Erythroblast (primary cell): ENCODE data around the gene SLC7A11.

Experiments used
- DNase-seq, 2 experiments: peaks; one replicate each; lab custom pipeline; 2025; lab: John Stamatoyannopoulos, UW
- GATA1 ChIP-seq: IDR thresholded peaks from 2 replicates; pipeline ENCODE4 v1.6.1; 2011; ENCODE audit warnings: low read depth, mild to moderate bottlenecking, control low read depth, low read length, moderate library complexity
- POLR2A ChIP-seq: IDR thresholded peaks from 2 replicates; pipeline ENCODE4 v1.6.1; 2011; ENCODE audit warnings: mild to moderate bottlenecking, low read length

The SLC7A11 gene

GRCh38 chr4:138242076-138242833 lies at the start of gene SLC7A11:
TSS of gene SLC7A11 (minus strand) at chr4:138242349. CDS start at chr4:138242069, 280 bp downstream.
- peak; percentile 96 to 98 for DNase-seq
- no peak for TF ChIP-seq GATA1
- peak; percentile 99 for TF ChIP-seq POLR2A

DNA sequence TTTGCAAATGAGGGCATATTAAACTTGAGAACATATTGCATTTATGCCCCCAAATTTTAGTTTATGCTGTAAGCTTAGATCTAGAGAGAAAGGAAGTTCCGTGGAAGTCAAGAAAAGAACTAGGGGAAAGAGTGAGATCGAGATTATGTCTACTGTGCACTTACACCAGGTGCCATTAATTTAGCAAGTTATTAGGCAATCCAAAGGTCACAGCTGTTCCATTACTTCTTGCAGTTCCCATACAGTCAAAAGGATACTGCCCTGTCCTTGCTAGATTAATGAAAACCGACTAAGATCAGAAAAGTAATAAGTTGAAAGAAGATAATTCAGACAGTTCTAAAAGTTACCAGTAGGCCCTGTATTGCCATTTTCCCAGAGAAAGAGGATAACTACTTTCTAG lies 49.3 kb upstream of the SLC7A11 start:
- TF ChIP-seq GATA1 (no peak), POLR2A (no peak)
- DNase-seq = no peak

DNA sequence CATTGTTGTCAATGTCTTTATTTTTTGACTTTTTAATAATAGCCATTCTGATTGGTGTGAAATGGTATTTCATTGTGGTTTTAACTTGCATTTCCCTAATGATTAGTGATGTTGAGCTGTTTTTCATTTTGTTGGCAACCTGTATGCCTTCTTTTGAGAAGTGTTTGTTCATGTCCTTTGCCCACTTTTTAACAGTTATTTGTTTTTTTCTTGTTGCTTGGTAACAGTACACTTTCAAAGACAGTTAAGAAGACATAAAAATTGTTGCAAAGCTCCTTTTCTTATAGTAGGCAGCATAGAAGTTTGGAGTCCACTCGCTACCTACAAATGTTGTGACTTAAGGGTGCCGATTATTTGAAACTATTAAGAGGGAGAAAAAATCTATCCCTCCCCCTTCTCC lies 48.7 kb upstream of the SLC7A11 start:
- TF ChIP-seq POLR2A (no peak), GATA1 (no peak)
- no peak for DNase-seq

DNA sequence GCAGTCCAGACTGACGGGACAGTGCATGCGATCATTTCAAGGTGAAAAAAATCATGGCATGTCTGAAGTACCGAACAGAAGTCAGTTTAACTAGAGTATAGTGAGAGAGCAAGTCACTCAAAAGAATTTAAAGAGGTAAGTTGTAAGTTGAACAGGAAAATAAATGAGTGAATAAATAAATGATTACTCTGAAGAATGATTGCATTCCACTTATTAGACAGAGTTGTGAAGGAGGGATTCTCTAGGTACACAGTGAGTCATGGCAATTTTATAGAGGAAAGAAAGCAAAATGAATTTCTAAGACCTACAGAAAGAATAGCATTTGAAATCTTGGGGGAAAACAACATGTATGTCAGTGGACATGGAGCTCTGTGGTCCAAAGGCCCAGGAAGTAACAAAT lies 37.1 kb upstream of the SLC7A11 start:
- DNase-seq = no peak
- TF ChIP-seq GATA1 (no peak), POLR2A (no peak)

DNA sequence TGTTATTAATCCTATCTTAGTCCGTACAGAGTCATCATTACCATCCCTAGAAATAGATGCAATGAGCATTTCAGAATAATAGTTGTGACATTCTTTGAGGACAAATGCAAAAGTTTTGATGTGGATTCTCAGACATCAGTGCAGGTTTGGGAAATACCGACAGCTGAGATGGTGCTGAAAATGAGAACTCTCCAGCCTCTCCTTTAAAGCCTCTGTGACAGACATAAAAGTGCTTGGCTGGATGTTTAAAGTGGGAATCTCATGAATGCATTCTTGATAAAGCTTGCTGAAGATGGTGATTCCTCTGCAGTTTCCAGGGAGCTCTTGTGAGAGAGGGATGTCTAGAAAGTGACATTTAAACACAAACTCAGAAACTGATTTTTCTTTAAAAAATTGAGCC lies 35.0 kb upstream of the SLC7A11 start:
- DNase-seq = no peak
- TF ChIP-seq POLR2A = no peak
- no peak for TF ChIP-seq GATA1

GRCh38 chr4:138275963-138276621 lies 33.9 kb upstream of the SLC7A11 start:
- DNase-seq = no peak
- TF ChIP-seq POLR2A (no peak), GATA1 (no peak)

DNA sequence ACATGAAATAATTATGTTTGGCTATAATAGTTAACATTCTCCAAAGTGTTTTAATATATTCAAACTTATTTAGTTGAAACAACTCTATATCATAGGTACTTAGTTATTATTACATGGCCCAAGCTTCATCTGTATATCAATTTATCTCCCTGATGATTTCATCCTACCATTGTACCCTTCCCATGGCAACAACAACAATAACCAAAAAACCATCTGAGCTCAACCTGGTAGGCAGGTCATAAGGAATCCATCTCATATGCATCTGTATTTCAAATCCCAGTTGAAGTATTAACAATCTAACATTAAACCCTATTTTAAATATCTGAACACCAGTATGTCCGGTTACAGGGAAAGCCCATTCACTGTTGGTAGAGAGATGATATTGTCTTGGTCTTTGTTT lies 33.1 kb upstream of the SLC7A11 start:
- no peak for DNase-seq
- TF ChIP-seq POLR2A (no peak), GATA1 (no peak)

DNA sequence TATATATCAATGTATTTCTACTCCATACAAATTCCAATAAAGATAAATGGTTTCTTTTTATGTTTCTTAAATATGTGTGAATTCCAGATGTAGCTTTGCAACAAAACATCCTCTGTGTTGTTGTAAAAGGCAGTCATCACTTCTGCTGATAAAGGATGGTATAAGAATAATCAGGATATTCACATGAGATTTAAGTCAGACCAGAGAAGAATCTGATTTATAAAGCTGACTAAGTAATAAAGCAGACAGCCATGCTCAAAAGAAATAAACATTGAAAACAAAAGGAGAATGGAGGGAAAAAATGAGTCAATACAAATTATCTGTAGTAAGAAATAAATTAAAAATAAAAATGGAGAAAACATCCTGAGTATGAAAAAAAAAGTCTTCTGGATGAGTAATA lies 27.0 kb upstream of the SLC7A11 start:
- no peak for DNase-seq
- TF ChIP-seq POLR2A (no peak), GATA1 (no peak)

DNA sequence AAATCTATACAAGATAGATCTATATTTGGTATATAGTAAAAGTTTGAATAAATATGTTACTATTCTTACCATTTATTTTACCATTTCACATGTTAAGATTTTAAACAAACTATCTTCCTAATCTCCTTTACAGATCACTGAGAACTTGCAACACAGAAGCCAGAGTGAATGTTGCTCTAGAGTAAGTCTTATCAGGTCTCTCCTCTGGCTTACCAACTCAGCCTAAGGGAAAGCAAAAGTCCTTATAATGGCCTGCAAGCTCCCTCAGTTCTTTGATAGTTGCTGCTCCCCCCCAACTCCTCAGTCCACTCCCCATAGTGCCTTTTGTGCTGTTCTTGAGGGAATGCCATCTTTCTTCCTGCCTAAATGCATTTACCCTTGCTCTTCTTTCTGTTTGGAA lies 25.7 kb upstream of the SLC7A11 start:
- peak; percentile 11 to 15 for DNase-seq
- TF ChIP-seq GATA1 = no peak
- TF ChIP-seq POLR2A = no peak

GRCh38 chr4:138266948-138267347 lies 24.8 kb upstream of the SLC7A11 start:
- TF ChIP-seq POLR2A = no peak
- TF ChIP-seq GATA1 = no peak
- no peak for DNase-seq

GRCh38 chr4:138263247-138263816 lies 21.2 kb upstream of the SLC7A11 start:
- peak; percentile 11 to 63 for DNase-seq
- no peak for TF ChIP-seq GATA1
- no peak for TF ChIP-seq POLR2A

DNA sequence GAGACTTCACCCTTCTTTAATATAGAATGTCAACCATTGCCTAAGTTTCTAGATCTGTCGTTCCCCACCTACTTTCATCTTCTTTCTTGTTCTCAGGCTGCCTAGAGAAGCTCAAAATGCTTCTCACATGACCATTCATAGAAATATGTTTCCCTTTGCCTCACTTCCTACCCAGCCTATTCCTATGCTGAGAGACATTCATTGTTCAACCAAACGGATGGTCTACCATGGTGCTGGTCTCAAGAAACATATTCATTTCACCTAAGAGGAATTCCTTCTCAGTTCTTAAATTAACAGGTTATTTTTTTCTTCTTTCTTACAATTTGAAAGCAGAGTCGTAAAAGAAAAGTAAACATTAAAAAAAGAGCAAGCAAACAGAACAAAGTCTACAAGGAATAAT lies 20.3 kb upstream of the SLC7A11 start:
- TF ChIP-seq GATA1 (no peak), POLR2A (no peak)
- no peak for DNase-seq

GRCh38 chr4:138262030-138262429 lies 19.9 kb upstream of the SLC7A11 start:
- DNase-seq = no peak
- TF ChIP-seq POLR2A = no peak
- TF ChIP-seq GATA1 = no peak

GRCh38 chr4:138259824-138260223 lies 17.7 kb upstream of the SLC7A11 start:
- DNase-seq = peak in 1 of 2 experiments; percentile 36
- TF ChIP-seq GATA1 (no peak), POLR2A (no peak)
